Activated CD4-positive, alpha-beta T cell treated with anti-CD3 and anti-CD28 coated beads, Interleukin-2, amount 50 U/mL, for 1 hour (primary cell): Measurements from ENCODE around the gene FERMT2.
"Not testable (repeated sequence)": the region's sequence is repeated elsewhere in the genome, so short reads cannot be mapped to it uniquely, and the experiment has no call there.

Experiments used
- DNase-seq: peaks from one replicate; pipeline ENCODE4 v3.0.0-alpha.2; 2020

Gene FERMT2

DNA sequence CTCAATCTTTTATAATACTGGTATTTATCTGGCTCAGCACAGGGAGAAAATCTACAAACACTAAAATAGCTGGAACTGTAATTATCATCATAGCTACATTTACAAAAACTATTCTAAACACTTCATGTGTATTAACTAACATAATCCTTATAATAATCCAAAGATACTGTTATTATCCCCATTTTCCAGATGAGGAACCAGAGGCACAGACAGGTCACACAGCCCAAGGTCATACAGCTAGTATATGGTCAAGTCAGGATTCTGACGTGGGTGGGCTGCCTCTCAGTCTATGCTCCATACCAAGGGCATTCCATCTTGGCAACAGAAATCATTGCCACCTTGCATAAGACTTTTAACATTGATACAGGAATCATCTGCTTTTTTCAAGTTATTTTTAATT lies 11.4 kb downstream of the FERMT2 start:
- no peak for DNase-seq

DNA sequence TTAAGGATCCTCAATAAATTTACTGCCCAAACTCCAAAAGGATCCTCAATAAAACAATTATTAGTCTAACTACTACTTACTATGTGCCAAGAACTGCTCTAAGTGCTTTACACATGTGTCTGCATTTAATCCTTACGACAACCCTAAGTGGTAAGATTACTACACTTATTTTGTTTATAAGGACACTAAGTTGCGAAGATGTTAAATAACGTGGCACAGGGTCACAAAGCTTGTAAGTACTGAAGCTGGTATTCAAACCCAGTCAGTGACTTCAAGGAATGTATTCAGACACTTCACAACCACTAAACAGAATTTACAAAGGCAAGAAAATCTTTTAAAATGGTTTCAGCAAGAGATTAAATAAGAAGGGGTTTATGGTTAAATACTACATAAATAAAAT lies 13.0 kb downstream of the FERMT2 start:
- no peak for DNase-seq

DNA sequence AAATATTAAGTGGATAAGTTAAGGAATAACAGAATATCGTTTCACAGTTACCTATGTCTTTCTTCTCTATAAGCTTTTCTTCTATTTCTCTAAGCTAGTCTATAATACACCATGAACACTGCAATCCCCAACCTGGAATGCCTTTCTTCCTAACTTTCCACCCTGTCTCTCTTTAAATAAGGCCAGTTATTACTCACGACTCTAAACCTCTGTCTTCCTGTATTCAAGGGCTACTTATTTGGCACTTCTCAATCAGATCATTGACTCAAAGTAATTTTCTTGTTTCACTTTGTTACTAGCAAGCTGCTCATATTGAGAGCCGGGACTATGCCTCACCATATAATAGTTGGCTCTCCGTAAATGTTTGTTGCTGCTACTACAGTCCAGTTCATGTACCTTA lies 13.5 kb downstream of the FERMT2 start:
- no peak for DNase-seq

DNA sequence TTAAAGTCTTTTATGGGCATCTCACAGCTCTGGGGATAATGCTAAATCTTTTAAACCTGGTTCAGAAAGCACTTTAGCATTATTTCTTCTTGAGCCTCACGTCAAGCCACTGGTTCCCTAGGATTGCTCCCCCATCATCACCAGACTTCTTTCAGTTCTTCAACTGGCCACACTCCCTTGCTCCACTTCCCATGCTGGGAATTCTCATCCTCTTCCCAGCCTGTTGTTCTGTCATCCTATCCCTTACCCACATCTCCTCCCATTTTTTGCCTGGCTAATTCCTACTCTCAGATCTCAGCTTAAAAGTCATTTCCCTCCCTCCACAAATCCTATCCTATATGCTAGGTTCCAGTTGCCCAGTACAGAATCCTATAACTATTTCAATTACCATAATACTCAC lies 14.4 kb downstream of the FERMT2 start:
- DNase-seq, result no peak

DNA sequence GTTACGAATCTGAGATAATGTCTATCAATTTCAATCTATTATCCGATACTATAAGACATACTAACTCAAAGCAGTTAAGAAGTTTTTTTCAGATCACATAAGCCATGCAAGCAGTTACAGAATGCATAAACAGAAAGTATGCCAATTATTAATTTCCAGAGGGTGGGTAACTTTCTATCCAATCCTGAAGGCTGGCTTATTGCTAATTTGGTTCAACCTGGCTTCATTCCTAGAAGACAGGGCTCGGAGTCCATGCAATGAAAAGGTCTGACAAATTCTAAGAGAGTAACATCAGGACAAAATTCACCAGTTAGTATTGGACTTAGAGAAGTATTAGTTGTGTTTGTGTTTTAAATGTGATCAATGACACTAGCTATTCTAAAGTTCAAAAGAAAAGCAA lies 15.0 kb downstream of the FERMT2 start:
- DNase-seq, result no peak

DNA sequence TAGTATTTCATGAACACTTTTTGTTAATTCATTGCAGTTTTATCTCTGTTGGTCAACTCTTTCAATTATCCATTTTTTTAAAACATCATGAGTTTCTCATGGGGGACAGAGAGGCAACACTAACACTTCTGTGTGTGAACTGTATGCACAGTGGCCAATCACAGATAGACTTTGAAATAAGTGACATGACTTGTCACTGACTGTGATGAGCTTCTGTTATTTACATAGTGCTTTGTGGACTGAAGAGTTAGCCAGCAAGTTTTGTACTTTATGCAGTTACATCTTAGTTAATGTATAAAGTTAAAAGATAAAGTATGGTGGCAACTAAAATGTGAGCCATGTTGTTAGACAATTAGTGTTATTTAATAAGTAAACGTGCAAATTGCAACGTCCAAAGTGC lies 16.1 kb downstream of the FERMT2 start:
- no peak for DNase-seq

DNA sequence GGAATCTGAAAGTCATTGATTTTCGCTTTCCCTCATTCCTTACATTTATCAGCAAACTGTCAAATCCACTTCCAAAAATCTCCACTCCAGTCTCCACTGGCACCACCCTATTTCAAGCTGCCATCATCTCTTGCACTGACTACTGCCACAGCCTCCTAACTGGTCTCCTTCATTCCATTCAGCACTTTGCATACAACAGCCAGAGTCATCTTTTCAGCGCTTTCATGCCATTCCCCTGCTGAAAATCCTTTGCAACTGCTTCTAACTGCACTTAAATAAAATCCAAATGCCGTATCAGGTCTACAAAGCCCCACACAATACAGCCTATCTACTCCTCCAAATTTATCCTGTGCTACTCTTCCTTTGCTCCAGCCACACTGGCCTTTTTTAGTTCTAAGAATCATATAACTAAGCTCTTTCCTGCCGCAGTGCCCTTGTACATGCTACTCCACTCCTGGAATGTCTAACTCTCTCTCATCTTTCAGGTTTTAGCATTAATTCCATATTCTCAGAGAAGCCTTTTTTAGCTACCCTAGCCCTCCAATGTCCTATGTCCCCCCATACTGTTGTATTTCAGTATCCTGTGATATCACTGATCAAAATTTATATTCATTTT lies 21.6 kb downstream of the FERMT2 start:
- DNase-seq, result no peak

DNA sequence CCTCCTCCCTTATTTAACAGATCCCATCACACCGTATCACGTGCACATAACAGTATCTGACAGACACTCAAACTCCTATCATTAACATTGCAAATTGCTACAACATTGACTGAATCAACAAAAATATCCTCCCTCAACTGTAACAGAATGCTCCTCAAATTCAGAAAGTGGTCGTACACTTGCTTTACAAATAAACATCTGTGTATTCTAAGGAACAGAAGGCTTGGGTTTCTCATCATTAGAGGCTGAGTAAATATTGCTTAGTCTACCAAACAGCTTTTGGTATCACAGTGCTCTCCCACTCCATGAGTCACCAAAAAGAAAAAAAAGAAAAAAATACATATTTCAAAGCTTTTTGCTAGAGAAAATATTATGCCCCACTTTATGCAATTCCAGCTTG lies 23.9 kb downstream of the FERMT2 start:
- no peak for DNase-seq

DNA sequence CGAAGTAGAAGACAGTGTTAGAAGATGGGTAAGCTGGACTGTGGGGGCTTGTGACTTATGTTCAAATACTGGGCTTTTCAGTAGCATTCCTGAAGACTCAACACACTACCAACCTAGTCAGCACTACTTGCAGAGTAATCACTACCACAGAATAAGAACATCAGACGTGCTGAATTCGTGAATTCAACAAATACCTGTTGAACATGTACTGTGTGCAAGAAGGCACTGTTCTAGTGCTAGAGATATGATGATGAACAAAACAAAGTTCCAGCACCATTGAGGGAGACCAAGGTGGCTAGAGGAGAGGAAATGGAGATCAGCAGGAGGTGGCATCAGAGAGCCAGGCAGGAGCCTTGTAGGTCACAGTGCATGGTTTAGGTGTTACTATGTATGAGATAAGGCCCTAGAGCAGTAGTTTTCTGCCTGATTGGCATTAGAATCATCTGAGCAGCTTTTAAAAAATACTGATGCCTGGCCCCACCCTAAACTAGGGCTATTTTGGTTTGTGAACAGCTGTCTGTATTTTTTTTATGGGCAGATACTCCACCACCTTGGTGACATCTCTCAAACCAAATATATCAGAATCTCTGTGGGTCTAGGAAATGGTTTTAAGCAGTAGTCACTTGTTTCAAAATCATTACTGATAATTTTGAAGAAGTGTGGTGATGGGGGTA lies 26.8 kb downstream of the FERMT2 start:
- no peak for DNase-seq

DNA sequence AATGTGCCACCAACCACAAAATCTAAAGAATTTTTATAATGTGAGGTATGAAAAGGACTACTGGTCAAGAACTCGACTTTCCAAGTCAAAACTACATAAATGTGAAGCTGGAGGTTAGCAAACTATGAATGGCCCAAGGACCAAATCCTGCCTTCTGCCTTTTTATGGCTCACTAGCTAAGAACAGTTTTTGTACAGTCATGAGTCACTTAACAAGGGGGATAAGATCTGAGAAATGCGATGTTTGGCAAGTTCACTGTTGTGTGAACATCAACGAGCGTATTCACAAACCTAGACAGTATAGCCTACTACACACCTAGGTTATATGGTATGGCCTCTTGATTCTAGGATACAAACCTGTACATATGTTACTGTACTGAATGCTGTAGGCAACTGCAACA lies 28.2 kb downstream of the FERMT2 start:
- DNase-seq, result no peak

DNA sequence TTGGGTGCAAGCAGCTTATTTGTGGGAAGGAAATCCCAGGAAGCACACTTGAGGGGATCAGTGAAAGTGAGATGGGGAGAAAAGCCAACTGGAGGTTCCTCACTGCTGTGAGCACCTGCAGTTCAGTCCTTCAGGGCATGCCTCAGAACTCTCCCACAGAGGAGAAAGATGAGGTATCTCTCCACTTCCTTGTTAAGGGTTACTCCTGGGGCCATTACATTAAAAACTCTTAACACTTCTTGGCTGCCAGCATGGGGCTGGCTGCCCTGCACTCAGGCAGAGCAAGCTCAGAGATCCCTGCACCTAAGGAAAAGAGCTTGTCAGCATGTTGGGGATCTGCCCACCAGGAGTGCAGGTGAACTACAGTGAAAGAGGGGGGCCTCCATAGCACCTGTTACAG lies 28.8 kb downstream of the FERMT2 start:
- no peak for DNase-seq

DNA sequence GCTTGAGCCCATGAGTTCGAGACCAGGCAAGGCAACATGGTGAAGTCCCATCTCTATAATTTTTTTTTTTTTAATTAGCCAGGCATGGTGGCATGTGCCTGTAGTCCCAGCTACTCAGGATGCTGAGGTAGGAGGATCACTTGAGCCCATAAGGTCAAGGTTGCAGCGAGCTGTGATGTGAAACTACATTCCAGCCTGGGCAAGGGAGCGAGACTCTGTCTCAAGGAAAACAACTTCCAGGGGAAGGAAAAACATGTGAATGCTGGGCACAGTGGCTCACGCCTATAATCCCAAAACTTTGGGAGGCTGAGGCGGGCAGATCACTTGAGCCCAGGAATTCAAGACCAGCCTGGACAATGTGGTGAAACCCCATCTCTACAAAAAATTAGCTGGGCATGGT lies 30.4 kb downstream of the FERMT2 start:
- not testable (repeated sequence) for DNase-seq

DNA sequence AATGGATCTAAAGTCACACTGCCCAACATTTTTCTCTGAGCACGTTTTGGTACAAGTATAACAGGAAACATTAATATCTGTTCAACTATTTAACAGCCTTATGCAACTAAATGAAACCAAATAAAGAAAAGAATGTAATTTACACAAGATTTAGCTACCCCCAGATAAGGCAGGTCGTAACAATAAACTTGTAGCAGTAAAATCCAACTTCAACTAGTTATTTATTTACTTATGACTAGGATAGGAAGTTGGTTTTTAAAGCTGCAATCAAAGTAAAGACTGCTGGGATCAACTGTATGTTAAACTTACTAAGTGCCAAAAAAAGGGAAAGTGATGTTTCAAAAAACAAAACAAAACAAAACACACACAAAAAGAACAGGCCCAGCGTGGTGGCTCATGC lies 30.9 kb downstream of the FERMT2 start:
- DNase-seq, result no peak

DNA sequence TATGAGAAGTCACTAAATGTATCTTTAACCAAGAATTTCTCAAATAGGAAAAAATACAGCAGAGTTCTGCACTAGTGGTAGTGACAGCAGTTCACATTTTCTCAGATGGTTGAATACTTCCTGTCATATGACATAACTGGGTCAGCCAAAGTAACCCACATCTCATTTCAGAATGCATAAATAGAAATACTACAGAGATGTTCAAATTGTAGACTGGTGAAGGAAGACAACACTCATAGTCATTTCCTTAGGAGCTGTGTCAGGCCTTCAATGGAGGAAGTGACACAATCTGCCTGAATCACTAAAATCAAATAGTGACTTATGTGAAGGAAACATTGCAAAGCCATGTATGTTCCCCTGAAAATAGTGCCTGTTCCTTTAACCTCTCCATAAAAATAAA lies 32.4 kb downstream of the FERMT2 start:
- DNase-seq, result no peak

DNA sequence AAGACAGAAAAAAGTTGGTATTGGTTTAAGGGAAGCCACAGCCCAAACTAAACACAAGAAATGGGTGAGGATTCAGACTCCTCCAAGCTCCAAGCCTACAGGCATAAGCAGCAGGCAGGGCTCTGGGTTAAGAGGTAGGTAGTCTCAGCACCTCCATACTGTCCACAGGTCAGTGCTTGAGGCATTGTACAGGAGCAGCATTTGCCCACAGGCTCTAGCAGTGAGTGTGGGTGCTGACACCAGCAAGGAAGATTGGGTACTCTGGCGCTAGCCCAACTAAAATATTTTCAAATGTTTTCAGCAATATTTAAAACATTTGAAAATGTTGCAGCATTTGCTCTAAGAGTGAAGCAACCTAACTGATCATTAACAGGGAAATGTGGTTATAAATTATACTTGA lies 33.1 kb downstream of the FERMT2 start:
- DNase-seq, result no peak

DNA sequence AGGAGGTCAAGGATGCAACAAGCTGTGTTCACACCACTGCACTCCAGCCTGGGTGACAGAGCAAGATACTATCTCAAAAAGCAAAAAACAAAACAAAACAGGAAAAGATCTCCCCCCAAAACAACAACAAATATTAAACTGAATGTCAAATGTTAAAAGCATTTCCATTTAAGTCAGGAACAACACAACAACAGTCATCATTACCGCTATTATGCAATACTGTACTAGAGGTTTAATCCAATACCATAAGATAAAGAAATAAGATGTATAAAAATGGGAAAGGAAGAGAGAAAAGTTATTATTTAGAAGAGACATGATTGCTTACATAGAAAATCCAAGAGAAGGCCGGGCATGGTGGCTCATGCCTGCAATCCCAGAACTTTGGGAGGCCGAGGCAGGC lies 36.6 kb downstream of the FERMT2 start:
- no peak for DNase-seq

DNA sequence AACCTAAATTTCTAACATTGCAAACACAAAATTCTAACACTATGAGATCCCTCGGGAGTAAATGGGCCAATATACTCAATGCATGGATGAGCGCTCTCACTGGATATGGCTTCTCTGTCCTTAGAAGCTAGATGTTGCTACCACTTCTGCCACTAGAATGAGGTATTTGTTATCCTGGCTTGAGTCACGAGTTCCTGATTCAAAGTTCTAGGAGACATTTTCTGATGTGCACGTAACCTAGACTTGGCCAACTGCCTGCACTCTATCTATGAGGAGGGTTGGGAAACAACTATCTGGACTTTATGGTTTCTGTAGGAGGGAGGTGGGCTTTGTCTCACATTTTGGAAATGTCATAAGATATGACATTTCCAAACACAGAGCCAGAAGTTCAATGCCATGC lies 37.6 kb downstream of the FERMT2 start:
- DNase-seq, result no peak

DNA sequence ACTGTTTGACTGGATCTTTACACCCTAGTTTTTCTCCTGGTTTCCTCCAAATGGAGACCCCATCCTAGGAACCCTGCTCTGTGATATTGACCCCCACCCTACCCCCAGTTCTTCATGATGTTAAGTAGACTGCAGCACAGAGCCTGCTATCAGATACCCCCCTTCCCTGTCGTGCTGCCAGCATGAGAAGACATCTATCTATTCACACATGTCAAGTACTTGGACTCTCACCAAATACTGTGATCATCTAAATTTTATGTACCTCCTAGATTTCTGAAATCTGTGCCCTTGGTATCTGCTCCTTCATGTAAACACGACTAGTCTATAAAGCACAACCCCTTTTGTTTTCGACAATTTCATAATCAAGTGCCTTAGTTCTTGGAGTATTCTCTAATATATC lies 38.9 kb downstream of the FERMT2 start:
- DNase-seq, result no peak

DNA sequence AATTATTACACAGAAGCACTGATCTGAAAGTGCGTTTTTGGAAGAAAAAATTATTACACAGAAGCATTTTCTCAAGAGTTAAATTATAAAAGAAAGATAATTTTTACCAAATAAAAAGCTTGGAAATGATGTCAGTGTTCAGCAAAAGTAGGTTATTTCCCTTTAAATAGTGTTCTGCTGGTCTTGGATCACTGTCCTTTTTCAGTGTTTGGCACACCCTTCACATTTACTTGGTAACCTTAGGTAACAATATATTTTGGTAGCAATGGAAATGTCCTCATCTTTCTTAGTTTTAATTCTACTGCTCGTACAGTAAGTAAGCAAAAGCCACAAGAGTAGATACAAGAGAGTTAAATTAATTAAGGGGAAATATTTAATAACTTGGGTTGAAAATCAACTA lies 40.3 kb downstream of the FERMT2 start:
- DNase-seq, result no peak

DNA sequence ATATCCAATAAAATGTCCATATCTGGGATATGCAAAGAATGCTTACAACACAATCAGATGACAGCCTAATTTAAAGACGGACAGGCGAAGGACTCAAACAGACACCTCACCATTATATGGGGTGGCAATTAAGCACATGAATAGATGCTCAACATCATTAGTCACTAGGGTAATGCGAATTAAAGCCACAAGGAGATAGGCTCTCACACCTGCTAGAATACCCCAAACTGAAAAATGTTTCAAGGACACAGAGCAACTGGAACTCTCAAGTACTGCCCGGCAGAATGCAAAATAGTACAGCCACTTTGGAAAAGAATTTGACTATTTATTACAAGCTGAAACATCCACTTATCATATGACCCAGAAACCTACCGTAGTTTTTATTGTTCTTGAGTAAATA lies 42.9 kb downstream of the FERMT2 start:
- no peak for DNase-seq

DNA sequence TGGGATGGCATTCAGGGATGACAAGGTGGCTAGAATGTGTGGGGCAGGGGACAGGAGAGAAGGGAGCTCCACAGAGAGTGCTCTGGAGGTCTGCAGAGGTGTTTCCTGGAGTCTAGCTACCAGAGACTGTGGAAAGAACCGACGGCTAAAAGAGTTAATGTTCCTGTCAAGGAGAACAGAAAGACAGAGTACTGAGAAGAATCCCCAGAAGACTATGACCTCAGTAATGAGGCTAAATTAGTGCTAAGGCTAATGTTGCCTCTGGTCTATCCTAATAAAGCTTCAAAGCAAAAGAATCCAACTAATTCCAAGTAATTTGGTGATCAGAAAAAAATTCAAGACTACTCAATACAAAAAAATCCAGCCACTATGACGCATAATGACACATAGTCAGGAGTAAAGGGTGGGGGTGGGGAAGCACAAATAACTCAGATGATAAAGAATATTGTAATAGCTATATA lies 44.7 kb downstream of the FERMT2 start:
- no peak for DNase-seq

DNA sequence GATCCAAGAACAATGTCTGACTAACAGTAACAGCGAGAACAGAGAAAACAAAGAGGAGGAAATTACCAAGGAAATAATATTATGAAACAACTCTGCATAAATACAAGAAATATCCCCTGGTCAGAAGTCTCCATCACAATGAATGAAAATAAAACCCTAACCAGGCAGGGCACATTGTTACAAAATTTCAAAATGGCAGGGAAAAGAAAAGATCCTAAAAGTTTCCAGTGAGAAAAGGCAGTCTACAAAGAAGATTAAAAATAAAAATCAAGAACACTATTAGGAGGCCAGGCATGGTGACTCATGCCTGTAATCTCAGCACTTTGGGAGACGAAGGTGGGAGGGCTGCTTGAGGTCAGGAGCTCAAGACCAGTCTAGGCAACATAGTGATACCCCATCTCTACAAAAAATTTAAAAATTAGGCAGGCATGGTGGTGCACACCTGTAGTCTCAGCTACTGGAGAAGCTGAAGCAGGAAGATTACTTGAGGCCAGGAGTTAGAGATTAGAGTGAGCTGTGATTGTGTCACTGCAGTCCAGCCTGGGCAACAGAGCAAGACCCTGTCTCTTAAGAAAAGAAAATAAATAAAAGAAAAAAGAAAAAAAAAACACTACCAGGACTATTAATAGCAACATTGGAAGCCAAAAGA lies 47.8 kb downstream of the FERMT2 start:
- DNase-seq, result no peak

DNA sequence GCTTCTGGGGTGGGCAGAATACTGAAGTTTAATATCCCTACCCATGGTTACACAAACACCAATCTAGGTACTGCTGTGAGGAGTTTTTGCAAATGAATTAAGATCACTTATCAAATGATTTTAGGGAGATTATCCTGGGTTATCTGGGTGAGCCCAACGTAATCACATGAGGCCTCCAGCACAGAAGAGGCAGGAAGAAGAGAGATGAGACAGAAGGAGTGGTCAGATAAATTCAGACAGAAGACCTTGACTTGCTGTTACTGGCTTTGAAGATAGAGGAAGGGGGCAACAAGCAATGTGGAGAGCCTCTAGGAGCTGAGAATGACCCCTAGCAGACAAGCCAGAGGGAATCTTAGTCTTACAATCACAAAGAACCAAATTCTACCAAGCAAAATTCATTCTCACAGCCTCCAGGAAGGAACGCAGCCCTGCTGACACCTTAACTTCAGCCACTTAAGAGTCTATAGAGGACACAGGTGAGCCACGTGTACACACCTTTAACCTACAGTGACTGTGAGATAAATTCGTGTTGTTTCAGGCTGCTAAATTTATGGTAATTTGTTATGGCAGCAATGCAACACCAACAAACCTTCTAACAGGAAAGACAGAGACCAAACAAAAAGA lies 49.4 kb downstream of the FERMT2 start:
- no peak for DNase-seq

DNA sequence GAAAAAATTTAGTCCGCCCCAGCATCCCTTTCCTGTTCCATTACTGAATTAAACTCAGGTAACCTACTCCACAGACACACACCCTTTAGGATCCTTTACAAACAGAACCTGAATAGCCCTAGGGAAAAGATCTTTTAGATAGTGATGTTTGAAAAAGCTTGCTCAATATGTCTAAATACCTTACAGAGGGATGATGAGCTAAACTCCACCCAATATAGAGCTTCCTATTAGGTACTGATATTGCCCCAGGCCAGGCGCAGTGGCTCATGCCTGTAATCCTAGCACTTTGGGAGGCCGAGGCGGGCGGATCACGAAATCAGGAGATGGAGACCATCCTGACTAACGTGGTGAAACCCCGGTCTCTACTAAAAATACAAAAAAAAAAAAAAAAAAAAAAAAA lies 50.1 kb downstream of the FERMT2 start:
- no peak for DNase-seq
